HepG2 (cell line): ENCODE measurements around the gene SEZ6. TPM values are rescaled to one million over a fixed set of nuclear protein-coding genes. Genes with fewer than 3 reads are reported as not detected.

Source experiments
- BCLAF1 ChIP-seq: fragments of 450-650 bp; IDR thresholded peaks from 2 replicates; pipeline ENCODE4 v1.6.1; 2017; ENCODE audit warnings: mild to moderate bottlenecking
- BRCA1 ChIP-seq: sonication (generic); formaldehyde crosslinking; IDR thresholded peaks from 2 replicates; pipeline ENCODE4 v1.4.0; 2020; ENCODE audit warnings: missing genetic modification reagents
- HDAC2 ChIP-seq: sonication (generic); formaldehyde crosslinking; IDR thresholded peaks from 2 replicates; pipeline ENCODE4 v1.4.0; 2020; ENCODE audit warnings: missing genetic modification reagents
- MAX ChIP-seq: IDR thresholded peaks from 2 replicates; pipeline ENCODE4 v1.6.1; 2012; ENCODE audit warnings: inconsistent platforms
- MAZ ChIP-seq, 2 experiments: sonication (generic) in 1 of 2; formaldehyde crosslinking in 1 of 2; IDR thresholded peaks; 2 replicates each; pipeline versions ENCODE4 v1.5.0 to v1.6.1; 2012 to 2020; ENCODE audit warnings: low read depth in 2 of 2, mild to moderate bottlenecking in 2 of 2, borderline replicate concordance in 1 of 2, improper control_type of control experiment in 1 of 2, low read length in 1 of 2, missing genetic modification reagents in 1 of 2, moderate library complexity in 1 of 2
- MXD3 ChIP-seq: IDR thresholded peaks from 2 replicates; pipeline ENCODE4 v1.6.1; 2016; ENCODE audit warnings: mild to moderate bottlenecking, missing biosample characterization, missing genetic modification reagents
- PHF20 ChIP-seq: sonication (generic); formaldehyde crosslinking; IDR thresholded peaks from 2 replicates; pipeline ENCODE4 v1.5.0; 2020; ENCODE audit warnings: mild to moderate bottlenecking, missing genetic modification reagents
- SOX13 ChIP-seq, 3 experiments: fragments of 450-650 bp in 1 of 3; sonication (generic) in 1 of 3; formaldehyde crosslinking in 1 of 3; IDR thresholded peaks in 2 of 3; conservative IDR thresholded peaks in 1 of 3; 2 replicates each; pipeline versions ENCODE4 v1.5.0 to v1.6.1; 2016 to 2020; ENCODE audit warnings: antibody characterized with exemption in 1 of 3, mild to moderate bottlenecking in 1 of 3, missing compliant biosample characterization in 1 of 3, missing genetic modification reagents in 1 of 3, moderate library complexity in 1 of 3
- SP2 ChIP-seq: sonication (generic); formaldehyde crosslinking; IDR thresholded peaks from 2 replicates; pipeline ENCODE4 v1.5.1; 2020; ENCODE audit warnings: mild to moderate bottlenecking, missing genetic modification reagents
- TP53 ChIP-seq: sonication (generic); formaldehyde crosslinking; conservative IDR thresholded peaks from 2 replicates; pipeline ENCODE4 v1.4.0; 2020; ENCODE audit warnings: missing genetic modification reagents
- ZBTB7B ChIP-seq: sonication (generic); formaldehyde crosslinking; IDR thresholded peaks from 2 replicates; pipeline ENCODE4 v1.4.0; 2020; ENCODE audit warnings: missing genetic modification reagents
- ZFP36 ChIP-seq: fragments of 150-350 bp; IDR thresholded peaks from 2 replicates; pipeline ENCODE4 v1.6.1; 2018; ENCODE audit warnings: borderline replicate concordance, low read length, low read depth; ENCODE audit not compliant: partially characterized antibody
- ZNF121 ChIP-seq: sonication (generic); formaldehyde crosslinking; IDR thresholded peaks from 2 replicates; pipeline ENCODE4 v1.5.0; 2020; ENCODE audit warnings: mild to moderate bottlenecking, missing genetic modification reagents
- ZNF510 ChIP-seq: sonication (generic); formaldehyde crosslinking; IDR thresholded peaks from 2 replicates; pipeline ENCODE4 v1.4.0; 2020; ENCODE audit warnings: low read depth, mild to moderate bottlenecking, missing genetic modification reagents
- ZNF883 ChIP-seq: sonication (generic); formaldehyde crosslinking; IDR thresholded peaks from 2 replicates; pipeline ENCODE4 v1.5.1; 2020; ENCODE audit warnings: mild to moderate bottlenecking, missing genetic modification reagents; ENCODE audit errors: not compliant biosample characterization
- polyA plus RNA-seq, 8 experiments: library from polyadenylated mRNA; depleted of rRNA in 3 of 8; stranded (reverse) in 7 of 8; unstranded in 1 of 8; fragments of >200 nt; fragmentation: Illumina TruSeq in 4 of 8; extraction: Trizol in 4 of 8; gene quantifications; 2 replicates each; pipeline versions ENCODE4 v1.2.1 to v1.2.3, GENCODE V29; 2011 to 2016; ENCODE audit warnings: low read depth in 4 of 8, missing spikeins in 1 of 8, mixed read lengths in 1 of 8; ENCODE audit not compliant: insufficient read depth in 1 of 8
- total RNA-seq, 5 experiments: library from RNA; depleted of rRNA; stranded (reverse); fragments of >200 nt; fragmentation: Illumina TruSeq; extraction: Trizol; gene quantifications; 2 replicates each; pipeline ENCODE4 v1.2.3, GENCODE V29; 2016; ENCODE audit warnings: low read depth in 1 of 5

Gene SEZ6
- total and polyA plus RNA-seq, 2 of the 13 experiments (the other 11 are each of a cell fraction or from before 2014, with no cell fraction given), result not detected

GRCh38 chr17:28937044-28937729, 68.6 kb downstream of the SEZ6 start (continued):
- no peak for TF ChIP-seq TP53
- no peak for TF ChIP-seq MAX
- peak; percentile 67; the same call in 1 of the 2 replicates for TF ChIP-seq HDAC2 (CRISPR knock-in tag)
- TF ChIP-seq BCLAF1, result no peak
- no peak for TF ChIP-seq SP2 (CRISPR knock-in tag)
- no peak for TF ChIP-seq MXD3 (CRISPR knock-in tag)
- no peak for TF ChIP-seq ZNF883
- 0 out of 2 replicates have a peak, but pooled peaks have one; percentile 24 for TF ChIP-seq ZBTB7B (CRISPR knock-in tag)
- TF ChIP-seq ZNF510 (CRISPR knock-in tag), result no peak
- no peak for TF ChIP-seq PHF20
- TF ChIP-seq ZNF121 (CRISPR knock-in tag), result no peak
- no peak for TF ChIP-seq SOX13 (IDR thresholded peaks at IDR 0.05)
- peak in 1 of 2 experiments; percentile 83; a peak in 2 of 4 replicates for TF ChIP-seq SOX13 (CRISPR knock-in tag; conservative IDR thresholded peaks at IDR 0.05 in 1 of 2, IDR thresholded peaks at IDR 0.05 in 1 of 2)
- TF ChIP-seq ZFP36, result no peak
- no peak for TF ChIP-seq MAZ (IDR thresholded peaks at IDR 0.05; ENCODE audit: borderline replicate concordance, low read depth, low read length)
- no peak for TF ChIP-seq MAZ (CRISPR knock-in tag; IDR thresholded peaks at IDR 0.05; ENCODE audit: low read depth)
- no peak for TF ChIP-seq BRCA1 (CRISPR knock-in tag)
- TF ChIP-seq, all 625 proteins: peak for 65
